ENCODE measurements around the gene COL11A1.
"Not testable (repeated sequence)": the region's sequence is repeated elsewhere in the genome, so short reads cannot be mapped to it uniquely, and the experiment has no call there.

Gene COL11A1

DNA sequence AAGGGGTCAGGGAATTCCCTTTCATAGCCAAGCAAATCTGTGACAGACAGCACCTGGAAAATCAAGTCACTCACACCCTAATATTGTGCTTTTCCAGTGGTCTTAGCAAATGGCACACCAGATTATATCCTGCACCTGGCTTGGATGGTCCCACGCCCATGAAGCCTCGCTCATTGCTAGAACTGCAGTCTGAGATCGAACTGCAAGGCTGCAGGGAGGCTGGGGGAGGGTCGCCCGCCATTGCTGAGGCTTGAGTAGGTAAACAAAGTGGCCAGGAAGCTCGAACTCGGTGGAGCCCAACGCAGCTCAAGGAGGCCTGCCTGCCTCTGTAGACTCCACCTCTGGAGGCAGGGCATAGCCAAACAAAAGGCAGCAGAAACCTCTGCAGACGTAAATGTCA, 281.6 kb downstream of the COL11A1 start:
- H3K27me3 ChIP-seq (ENCODE audit: control insufficient read depth, insufficient read depth, low read length); H3K4me1 ChIP-seq (ENCODE audit: control insufficient read depth, insufficient read depth, low read length); H3K9ac ChIP-seq (ENCODE audit: low read depth, low read length): not testable (repeated sequence)

More for the DNA sequence above, 281.6 kb downstream of the COL11A1 start:
- H3K9me3 ChIP-seq (ENCODE audit: control insufficient read depth, insufficient read depth, low read length); H3K36me3 ChIP-seq (ENCODE audit: control insufficient read depth, insufficient read depth, low read length); H3K4me3 ChIP-seq (ENCODE audit: low read depth, low read length): not testable (repeated sequence)
